D721Med (cell line): Measurements from ENCODE around the gene CAMK2D.

Experiments
- DNase-seq: peaks from one replicate; pipeline ENCODE4 v3.0.0; 2011; ENCODE audit warnings: low spot score; ENCODE audit not compliant: insufficient read length
- FAIRE-seq: peaks from 2 replicates; lab custom pipeline; 2011; peaks lifted over from hg19 to GRCh38; lab: Jason Lieb, UNC
- CTCF ChIP-seq: IDR thresholded peaks from 2 replicates; pipeline ENCODE4 v1.5.1; 2012; ENCODE audit warnings: mild to moderate bottlenecking, control low read depth; ENCODE audit not compliant: insufficient read depth; ENCODE audit errors: missing control alignments

Gene CAMK2D

GRCh38 chr4:113636877-113637276 is 124.7 kb downstream of the CAMK2D start:
- no peak for TF ChIP-seq CTCF
- DNase-seq (no peak), FAIRE-seq (no peak)

GRCh38 chr4:113636438-113636818 is 125.1 kb downstream of the CAMK2D start:
- FAIRE-seq (no peak), DNase-seq (no peak)
- no peak for TF ChIP-seq CTCF

DNA sequence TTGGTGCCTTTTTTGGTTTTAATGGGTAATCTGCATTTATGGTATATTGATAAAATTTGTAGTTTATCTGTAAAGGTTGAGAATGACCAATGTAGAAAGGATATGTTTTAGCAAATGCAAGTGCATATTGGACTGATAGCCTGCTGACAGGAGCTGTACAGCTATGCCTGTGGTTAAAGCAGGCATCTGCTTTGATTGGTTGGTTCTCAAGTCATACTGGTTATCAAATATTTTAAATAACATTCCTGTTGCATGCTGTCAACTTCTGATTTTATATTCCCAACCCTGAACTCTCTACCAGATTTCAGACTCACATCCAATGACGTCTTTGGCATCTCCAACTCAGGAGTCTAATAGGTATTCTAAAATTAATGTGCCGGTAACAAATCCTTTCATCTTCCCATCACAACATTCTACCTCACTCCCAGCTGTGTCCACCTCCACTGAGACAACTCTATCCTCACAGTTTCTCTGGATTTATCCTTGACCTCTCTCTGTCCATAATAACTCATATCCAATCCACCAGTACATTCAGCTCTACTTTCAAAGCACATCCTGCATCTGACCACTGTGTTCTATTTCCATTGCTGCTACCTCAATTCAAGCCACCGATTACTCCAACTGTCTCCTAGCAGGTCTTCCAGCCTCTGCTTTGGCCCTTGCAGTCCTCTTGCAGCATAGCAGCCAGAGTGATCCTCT is 125.7 kb downstream of the CAMK2D start:
- FAIRE-seq (no peak), DNase-seq (no peak)
- no peak for TF ChIP-seq CTCF

- no peak for TF ChIP-seq CTCF
- DNase-seq (no peak), FAIRE-seq (no peak)
Observed at GRCh38 chr4:113634081-113634969, 127.2 kb downstream of the CAMK2D start.

GRCh38 chr4:113633467-113633866 is 128.1 kb downstream of the CAMK2D start:
- TF ChIP-seq CTCF = no peak
- no peak for DNase-seq
- FAIRE-seq = no peak

DNA sequence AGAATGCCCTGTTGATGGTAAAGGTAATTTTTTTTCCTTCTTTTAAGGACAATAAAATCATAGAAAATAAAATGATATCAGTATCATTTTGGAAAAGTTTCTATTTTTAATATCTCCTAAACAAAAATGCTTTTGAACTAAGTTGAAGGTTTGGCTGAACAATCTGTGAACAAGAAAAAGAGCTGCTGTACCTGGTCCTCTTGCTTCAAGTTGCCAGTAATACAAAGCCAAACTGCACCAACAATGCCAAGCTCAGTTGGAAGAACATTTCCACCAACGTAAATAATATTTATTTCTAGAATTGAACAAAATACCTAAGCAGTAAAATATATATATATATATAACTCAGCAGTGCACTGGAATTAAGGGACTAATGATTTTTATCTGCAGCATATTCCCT is 132.8 kb downstream of the CAMK2D start:
- TF ChIP-seq CTCF = no peak
- no peak for DNase-seq
- no peak for FAIRE-seq
